B cell (primary cell): ENCODE results near the gene TCF25.

ENCODE experiments used
- CTCF ChIP-seq: fragments of 200-600 bp; IDR thresholded peaks from one replicate; pipeline ENCODE4 v1.8.0; 2022; ENCODE audit warnings: antibody characterized with exemption, mild to moderate bottlenecking
- EZH2 ChIP-seq: IDR thresholded peaks from 2 replicates; pipeline ENCODE4 v1.6.1; 2012; ENCODE audit warnings: borderline replicate concordance, low read depth, mild to moderate bottlenecking, moderate library complexity, low read length; ENCODE audit not compliant: insufficient read depth, poor library complexity, severe bottlenecking

- no peak for TF ChIP-seq CTCF
- TF ChIP-seq EZH2, result no peak
Measured at GRCh38 chr16:89938175-89938885, 64.9 kb downstream of the TCF25 start.
